Measurements from ENCODE around the gene PHOX2A.

The PHOX2A gene

DNA sequence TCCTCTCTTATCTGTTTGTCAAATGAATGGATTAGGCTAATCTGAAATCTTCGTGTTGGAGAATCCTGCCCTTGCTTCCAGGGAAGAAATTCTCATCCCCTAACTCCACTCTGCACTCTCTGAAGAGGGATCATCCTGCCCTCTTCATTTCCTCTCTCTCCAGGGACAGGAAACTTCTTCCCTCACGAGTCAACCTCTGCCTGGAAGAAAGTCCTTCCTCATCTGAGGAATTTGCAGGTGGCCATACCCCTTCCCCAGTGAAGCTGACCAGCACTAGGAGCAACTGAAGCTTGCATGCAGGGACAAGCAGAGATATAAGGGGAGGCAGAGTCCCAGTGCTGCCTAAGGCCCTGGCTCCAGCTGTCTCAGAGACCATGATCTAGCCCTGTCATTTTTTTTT lies 3.6 kb upstream of the PHOX2A start:
- no peak for DNase-seq

DNA sequence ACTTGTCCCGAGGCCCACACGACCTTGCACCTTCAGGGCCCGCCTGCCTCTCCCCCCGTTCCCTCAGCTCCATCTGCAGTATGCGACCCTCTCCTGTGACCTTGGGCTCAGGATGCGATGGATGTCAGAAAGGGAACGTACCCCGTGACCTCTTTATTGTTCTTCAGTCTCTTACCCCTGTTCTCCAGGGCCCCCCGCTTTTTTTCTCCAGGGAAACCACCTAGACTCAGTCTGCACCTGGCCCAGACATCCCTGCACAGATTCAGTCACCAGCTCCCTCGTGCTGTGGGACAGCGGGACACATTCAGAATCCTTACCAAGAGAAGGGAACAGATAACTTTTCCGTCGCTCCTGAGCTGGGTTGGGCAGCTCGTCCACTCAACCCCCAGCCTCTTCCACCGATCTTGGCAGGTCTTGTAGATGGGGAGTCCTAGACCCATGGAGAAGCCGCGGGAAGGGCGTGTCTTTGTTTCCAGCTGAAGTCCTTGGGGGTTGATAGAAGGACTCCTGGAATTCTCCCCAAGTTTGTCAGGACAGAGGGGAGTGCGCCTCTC lies 1.4 kb upstream of the PHOX2A start:
- no peak for DNase-seq

DNA sequence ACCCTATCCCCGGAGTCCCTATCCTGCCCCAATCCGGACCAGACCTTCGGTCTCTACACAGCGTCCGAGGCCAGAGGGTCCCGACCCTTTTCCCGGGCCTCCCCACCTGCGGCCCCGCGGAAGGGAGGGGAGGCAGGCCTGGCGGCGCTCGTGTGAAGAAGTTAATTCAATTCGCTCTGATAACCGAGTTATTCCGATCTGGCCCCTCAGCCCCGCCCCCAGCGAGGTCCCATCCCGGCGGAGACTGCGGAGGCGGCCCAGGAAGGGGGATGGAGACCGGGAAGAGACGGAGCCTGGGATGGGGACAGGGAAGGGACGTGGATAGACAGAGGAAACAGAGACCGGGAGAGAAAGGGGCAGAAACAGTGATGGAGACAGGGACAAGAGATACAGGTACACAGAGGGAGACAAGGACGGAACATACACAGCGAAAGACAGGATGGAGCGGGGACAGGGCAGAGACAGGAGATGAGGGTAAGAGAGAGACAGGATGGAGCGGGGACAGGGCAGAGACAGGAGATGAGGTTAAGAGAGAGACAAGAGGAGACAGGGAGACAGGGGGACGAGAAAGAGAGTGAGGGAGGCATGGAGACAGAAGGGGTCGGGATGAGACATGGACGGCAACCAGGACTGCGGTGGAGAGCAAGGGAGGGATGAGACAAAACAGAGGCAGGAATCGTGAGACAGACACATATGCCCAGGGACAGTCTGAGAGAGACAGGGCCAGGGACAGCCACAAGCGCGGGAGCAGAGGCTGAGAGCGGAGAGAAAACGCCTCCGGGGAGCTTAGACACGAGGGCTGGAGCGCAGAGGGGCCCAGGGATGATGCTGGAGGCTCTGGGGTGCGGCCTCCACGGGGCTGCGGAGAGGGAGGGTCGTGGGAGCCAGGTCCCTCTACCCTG lies 636 bp upstream of the PHOX2A start:
- no peak for DNase-seq

DNA sequence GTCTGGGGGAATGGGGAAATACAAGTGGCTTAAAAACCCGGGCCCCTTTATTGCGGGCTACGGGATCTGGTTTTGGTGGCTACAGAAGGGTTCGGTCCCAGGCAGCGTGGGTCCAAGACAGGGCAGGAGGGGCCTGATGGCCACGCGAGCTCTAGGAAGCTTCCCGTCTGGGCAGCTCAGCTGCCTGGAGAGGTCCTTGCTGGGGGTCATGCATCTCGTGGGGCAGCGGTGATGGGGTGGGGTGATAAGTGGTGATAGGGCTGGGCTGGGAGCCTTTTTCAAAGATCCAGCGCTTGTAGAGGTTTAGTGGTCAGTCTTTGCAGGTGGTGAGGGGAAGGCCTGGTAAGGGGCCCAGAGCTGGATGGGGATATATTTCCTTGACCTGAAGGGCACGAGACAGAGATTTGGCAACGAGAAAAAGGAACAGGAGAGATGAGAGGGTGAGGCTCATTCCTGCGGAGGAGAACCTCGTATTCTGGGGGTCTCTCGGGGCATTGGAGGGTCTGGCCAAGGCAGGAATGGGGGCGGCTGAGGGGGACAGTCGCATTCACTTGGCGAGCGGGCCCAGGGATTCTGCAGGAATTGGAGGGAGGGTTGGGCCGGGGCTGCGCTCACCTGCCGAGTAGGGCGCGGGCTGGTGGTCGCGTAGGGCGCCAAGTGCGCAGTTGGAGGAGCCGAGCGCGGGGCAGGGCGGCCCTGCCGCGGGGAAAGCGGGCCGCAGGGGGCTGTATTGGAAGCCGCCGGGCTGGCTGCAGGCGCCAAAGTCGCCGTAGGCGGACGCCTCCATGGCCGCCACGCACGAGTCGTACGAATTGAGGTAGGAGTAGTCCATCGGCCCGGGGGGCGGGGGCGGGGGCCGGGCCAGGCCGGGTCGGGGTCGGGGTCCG lies 560 bp downstream of the PHOX2A start:
- DNase-seq, result no peak

DNA sequence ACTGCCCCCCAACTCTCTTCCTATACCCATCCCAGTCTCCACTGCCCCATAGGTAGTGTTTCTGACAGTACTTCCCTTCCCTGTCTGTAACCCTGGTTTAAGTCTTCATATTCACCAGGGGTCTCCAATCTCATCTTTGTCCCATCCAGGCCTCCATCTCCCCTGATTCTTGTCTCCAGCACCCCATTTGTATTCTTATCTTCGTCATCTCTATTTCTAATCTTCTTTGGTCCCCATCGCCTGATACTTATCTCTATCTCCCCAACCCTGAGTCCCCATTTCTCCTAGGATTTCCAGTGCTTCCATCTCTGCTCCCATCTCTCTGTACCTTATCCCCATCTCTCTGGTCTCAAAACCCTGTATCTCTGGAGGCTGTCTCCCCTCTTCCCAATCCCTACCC lies 1.8 kb downstream of the PHOX2A start:
- no peak for DNase-seq

DNA sequence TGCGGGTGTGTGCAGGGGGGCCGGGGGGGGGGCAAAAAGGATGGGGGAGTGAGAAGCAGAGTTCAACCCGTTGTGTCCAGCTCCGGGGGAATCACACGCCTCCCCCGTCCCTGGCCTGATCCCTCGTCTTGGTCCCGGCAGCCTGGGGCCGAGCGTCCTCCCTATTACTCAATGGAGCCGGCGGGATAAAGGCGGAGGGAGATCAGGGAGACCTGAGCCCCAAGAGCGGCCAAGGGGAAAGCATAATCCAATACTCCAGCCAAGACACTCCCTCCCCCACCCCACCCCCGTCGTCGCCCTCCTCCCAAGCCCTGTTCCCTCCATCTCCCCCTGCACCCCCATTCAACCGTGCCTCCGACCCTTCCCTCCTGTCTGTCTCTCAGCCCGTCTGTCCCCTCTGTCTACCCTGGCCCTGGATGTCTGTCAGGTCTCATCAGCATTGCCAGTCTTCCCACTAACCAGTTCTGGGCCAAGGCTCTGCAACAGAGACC lies 2.6 kb downstream of the PHOX2A start:
- DNase-seq, result no peak

DNA sequence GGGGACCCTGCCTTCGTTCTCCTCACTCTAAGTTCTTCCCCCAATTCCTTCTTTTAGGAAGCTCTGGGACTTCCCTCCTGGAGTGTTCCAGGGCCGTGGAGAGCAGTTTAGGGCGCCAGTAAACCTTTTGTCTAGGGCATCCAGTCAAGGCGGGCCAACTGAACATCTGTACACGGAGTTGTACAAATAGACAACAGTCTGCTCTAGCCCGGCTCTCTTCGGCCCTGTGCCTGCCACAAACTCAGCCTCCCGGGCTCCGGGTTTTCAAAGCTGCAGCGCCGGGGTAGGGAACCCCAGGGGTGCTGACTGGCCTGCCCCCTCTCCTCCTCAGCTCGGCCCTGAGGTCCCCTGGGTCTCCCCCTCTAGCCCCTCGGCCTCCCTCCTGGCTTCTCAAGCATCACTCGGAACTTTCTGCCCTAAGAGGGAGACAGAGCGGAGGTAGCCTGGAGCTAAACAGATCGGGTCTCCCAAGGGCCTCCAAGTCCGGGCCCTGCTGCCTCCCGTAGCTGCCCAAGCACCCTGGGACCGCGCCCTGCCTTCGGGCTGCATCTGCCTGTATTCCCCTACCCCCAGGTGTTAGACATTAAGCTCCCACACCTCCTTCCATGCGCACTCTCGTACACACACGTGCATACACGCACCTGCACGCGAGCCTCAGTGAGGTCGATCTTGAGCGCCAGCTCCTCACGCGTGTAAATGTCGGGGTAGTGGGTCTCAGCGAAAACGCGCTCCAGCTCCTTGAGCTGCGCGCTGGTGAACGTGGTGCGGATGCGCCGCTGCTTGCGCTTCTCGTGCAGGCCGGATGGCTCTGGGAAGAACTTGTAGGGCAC lies 3.3 kb downstream of the PHOX2A start:
- no peak for DNase-seq

DNA sequence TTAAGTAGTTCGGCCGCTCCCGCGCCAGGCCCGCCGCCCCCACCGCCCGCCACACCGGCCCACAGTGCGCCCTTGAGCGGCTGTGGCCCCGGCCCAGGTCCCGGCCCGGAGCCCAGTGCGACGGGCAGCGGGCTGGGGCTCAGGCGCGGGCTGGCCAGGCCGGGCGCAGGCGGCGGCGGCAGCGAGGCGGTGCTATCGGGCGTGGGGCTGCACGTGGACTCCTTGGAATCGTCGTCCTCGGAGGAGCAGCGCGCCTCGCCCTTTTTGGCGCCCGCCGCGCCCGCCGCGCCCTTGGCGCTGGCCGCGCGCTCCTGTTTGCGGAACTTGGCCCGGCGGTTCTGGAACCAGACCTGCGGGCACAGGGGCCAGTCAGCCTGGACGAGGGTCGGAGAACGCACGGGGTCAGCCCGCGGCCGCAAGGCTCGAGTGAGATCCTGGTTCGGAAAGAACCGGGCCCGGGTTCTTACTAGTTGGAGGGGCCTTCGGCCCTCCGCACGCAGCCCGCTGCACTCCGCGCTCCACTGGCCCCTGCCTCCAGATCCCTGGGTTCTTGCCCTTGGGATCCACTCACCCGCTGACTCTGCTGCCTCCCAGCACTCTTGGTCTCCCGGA lies 4.0 kb downstream of the PHOX2A start:
- DNase-seq, result no peak

DNA sequence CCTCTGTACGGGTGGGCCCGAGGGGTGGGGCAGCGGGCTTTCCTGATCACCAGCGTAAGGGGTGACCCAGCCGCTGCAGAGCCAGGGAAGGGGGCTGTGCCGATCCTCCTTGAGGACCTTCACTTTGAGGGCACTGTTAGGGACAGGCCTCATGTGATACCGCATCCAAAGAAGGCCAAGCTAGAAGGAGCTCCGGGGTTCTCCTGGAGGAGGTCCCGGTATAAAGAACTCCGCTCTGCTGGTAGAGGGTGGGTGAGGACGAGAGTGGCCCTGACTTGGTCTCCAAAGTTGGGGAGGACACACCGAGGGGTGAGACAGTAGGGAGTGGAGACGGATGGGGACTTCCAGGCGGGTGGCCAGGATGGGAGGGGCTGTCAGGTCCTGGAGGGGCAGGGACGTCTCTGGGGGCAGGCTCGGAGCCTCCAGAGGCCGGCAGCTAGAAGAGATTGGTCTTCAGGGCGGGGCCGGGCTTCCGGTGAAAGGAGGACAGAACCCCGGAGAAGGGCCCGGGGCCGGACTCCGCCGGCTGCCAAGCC lies 4.6 kb downstream of the PHOX2A start:
- DNase-seq, result no peak

DNA sequence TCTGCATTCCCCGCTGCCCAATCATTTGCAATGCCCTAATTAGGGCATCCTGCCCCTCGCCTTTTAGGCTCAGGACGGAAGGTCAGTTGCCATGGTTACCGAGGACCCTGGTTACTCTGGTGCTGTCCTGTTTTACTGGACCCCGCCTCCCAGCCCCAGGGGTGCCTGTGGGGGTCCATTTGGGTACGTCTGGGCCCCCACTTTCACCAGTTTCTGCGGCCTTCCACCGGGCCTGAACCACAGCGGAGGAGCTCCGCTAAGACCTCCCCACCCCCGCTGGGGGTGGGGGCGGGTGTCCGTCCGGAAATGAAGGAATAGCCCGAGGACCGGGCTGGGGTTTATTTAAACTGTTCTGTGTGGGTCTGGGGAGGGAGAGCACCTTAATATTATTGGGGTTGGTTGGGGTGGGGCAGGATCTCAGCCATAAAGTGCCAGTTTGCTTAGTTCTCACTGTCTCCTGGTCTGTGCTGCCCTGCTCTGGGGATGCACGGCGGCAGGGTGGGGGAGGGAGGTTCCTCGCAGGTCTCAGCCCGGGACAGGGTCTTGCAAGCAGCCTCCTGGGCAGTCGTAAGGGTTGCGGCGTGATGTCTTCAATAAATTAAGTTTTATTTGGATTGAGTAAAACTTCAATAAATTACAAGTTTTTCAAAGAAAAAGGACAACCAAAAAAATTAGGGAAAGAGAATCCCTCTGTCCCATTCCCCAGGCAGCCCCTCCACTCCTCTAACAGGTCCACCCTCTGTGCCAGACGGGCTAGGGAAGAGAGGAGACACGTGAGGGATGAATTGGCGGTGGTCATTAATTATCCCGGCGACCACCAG lies 5.3 kb downstream of the PHOX2A start:
- no peak for DNase-seq

DNA sequence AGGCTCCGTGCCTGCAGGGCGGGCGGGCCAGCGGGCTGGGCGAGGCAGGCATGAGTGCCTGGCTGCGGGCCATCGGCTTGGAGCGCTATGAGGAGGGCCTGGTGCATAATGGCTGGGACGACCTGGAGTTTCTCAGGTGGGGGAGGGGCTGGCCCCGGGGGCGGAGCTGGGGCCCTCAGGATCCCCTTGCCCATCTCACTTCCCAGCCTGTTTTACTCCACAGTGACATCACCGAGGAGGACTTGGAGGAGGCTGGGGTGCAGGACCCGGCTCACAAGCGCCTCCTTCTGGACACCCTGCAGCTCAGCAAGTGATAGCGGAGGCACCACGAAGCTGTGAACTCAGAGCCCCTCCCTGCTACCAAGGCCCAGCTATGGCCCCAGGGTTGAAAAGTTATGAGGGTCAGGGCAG lies 5.9 kb downstream of the PHOX2A start:
- peak; percentile 90 for DNase-seq

DNA sequence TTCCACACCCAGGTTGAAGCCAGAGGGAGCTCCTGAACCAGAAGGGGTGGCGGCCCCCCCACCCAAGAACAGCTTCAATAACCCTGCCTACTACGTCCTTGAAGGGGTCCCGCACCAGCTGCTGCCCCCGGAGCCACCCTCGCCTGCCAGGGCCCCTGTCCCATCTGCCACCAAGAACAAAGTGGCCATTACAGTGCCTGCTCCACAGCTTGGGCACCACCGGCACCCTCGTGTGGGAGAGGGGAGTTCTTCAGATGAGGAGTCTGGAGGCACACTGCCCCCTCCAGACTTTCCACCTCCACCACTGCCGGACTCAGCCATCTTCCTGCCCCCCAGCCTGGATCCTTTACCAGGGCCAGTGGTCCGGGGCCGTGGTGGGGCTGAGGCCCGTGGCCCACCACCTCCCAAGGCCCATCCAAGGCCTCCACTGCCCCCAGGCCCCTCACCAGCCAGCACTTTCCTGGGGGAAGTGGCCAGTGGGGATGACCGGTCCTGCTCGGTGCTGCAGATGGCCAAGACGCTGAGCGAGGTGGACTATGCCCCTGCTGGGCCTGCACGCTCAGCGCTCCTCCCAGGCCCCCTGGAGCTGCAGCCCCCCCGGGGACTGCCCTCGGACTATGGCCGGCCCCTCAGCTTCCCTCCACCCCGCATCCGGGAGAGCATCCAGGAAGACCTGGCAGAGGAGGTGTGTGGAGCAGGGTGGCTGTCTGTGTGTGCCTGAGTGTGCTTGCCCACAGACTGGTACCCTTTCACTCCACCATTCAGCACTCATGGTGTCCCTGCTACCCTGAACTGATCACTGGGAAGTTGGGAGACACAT lies 6.7 kb downstream of the PHOX2A start:
- no peak for DNase-seq

DNA sequence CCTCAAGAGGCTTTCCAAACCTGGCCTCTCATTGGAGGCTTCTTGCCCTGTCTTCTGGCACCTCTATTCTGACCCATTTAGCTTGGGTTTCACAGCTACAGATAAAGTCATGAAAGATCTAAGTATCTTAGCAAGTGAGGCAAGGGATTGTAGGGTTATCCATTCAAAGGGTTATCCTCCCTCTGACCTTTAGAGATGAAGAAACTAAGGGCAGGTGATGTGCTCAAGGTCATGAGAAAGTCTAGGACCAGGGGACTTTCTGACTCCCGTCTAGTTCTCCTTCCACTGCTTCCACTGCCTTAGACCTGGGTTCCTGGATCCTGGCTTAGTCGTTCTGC lies 7.2 kb downstream of the PHOX2A start:
- DNase-seq, result no peak

DNA sequence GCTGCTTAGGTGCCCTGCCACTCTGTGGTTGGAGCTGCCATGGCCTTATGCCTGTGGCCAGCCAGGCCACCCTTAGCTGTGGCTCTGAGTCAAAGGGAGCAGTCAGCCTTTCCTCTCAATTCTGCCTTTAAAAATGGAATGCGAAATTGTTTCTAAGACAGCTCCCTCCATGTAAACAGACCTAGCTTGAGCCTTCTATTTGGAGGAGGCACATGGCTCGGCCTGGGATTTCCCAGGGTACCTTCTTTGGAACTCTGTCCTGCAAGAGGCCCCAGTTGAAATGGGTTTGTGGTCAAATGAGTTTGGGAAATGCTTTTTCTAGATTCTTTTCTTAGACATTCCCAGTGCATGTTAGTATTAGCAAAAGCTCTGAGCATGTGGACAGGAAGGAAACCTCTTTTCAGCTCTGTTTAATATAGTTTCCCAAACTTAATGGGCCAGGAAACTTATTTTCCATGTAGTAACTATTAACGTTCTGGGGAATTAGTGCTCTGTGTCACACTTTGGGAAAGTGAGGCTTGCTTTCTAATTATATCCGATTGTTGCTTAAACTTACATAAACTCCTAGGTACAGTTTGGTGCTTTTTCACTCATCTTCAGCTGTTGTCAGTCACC lies 7.8 kb downstream of the PHOX2A start:
- DNase-seq, result no peak

DNA sequence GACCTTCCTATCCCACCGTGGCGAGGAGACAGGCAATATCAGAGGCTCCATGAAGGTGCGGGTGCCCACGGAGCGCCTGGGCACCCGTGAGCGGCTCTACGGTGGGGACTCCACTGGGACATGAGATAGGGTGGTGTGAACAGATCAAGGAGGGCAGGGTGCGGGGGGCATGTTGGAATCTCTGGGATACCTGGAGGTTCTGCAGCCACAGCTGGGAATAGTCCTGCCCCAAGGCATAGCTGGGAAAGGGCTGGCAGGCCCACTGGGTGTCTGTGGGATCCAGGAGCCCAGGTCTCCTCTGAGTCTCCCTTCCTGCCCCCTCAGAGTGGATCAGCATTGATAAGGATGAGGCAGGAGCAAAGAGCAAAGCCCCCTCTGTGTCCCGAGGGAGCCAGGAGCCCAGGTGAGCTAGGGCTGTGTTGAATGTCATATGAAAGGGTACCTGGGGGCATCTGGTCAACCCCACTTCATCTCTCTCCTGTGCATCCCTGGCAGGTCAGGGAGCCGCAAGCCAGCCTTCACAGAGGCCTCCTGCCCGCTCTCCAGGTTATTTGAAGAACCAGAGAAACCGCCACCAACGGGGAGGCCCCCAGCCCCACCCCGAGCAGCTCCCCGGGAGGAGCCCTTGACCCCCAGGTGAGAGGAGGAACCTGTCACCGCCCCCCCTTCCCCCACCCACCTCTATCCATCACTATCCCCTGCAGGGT lies 8.5 kb downstream of the PHOX2A start:
- no peak for DNase-seq

DNA sequence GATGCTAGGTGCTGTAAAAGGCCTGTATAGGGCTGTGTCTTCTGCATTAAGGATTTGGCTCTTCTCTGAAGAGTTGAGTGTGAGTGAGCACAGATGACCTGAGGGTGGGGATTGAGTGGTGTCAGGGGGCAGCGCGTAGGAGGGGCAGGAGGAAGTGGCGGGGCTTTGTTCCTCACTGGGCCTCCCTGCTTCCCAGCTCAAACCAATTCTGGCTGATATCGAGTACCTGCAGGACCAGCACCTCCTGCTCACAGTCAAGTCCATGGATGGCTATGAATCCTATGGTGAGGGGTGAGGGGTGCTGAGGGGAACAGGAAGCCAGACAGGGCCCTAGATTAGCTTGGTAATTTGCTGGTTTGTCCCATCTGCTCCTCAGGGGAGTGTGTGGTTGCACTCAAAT lies 9.1 kb downstream of the PHOX2A start:
- no peak for DNase-seq

DNA sequence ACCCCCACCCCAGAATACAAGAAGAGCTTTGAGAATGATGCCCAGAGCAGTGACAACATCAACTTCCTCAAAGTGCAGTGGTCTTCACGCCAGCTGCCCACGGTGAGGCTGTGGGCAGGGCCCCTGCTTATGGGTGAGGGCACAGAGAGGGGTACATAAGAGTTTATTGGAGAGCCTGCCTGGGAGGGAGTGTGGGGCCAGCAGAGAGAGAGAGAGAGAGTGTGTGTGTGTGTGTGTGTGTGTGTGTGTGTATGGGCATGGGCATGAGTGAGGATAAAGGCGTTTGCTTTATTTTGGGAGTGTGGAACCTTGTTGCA lies 9.5 kb downstream of the PHOX2A start:
- DNase-seq, result no peak

DNA sequence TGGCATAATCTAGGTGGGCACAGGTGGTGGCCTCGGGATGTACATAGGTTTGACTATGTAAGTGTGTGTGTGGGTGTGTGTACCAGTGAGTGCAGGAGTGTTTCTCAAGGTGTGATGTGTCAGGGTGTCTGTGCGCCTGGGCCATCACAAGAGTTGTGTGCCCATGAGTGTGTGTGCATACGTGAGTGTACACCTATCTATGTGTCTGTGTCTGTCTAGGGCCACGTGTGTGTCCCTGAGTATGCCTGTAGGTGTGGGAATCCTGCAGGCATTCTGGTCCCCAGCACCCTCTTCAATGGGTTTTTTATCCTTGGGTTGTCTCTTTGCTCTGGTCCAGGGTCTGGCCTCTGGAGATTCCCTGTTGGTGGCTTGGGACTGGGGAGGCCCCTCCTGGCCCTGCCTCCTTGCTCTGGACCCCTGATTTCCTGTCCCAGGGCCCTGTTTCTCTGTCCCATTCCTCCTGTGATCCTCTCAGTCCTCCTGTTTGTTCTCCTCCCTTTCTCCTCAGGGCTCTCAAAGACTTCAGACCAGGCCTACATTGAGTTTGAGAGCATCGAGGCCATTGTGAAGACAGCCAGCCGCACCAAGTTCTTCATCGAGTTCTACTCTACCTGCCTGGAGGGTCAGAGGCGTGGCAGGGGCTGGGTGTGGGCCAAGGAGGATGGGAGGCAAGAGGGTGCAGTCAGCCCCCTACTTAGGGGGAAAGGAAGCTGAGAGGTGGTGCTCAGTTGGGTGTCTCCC lies 10.0 kb downstream of the PHOX2A start:
- no peak for DNase-seq

Data from OCI-M1 (cell line).